Measurements from ENCODE around the gene GABRG2. TPM values are rescaled to one million over a fixed set of nuclear protein-coding genes. Genes with fewer than 3 reads are reported as not detected.

Gene GABRG2
- polyA plus RNA-seq, 6 donors from 2014 or later, result not detected

Other genes starting within 250 kb of the GABRG2 start
- gene GABRA1, start 219.7 kb upstream of the GABRG2 start, polyA plus RNA-seq (ENCODE audit: low read depth in 6 of 6), result not detected

All from naive B cell (primary cell).